HL-60/S4 treated with retinoic acid at 250 ng/mL for 4 days and 3 days (cell line): ENCODE results near the gene OR6A2.

Source experiments
- in situ Hi-C: fragments of 300-500 bp; cut with MboI; formaldehyde crosslinking; loops from 2 replicates; pipeline ENCODE4 v1.7.0; 2022; ENCODE audit warnings: low sequenced_read_pairs

OR6A2 gene

DNA sequence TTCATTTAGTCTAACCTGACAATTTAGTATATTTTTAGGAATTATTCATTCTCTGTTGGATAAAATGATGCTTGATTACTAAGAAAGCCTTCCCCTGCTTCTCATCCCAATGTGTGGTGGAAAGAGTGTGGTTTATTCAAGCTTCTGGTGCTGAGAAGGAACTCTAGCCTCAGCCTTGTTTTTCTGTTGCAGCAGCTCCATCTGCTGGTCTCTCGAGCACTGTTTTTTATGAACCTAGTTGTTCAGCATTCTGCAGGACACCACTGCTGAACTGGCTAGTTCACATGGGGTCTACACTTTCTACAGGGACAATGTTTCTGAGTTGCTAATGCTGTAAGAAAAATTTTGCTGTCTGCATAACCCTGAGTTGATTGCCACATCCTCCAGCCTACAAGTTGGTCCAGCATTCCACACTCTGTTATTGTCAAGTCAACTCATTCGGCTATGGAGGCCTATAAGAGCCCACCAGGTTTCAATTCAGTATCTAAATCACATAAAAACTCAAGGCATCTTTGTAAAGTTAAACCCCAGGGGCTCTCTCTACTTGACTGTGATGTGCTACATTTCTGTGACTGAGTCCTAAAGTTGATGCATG, 42.0 kb downstream of the OR6A2 start:
- in situ Hi-C loops, result no loop called here

DNA sequence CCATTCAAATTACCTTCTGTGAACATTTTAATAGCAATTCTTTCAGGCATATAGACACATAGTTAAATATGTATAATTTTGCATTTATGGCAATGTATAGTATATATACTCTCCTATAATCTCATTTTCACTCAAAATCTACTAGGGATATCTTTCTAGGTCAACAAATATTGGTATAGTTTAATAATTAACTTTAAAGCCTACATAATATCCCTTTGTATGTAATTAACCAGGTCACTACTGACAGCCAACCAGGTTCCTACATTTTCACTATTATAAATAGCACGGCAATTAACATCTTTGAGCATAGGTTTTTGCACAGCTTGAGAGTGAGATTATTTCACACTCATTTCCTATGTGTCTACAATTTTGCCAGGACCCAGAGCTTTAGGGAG, 43.5 kb downstream of the OR6A2 start:
- in situ Hi-C loops, result no loop called here

DNA sequence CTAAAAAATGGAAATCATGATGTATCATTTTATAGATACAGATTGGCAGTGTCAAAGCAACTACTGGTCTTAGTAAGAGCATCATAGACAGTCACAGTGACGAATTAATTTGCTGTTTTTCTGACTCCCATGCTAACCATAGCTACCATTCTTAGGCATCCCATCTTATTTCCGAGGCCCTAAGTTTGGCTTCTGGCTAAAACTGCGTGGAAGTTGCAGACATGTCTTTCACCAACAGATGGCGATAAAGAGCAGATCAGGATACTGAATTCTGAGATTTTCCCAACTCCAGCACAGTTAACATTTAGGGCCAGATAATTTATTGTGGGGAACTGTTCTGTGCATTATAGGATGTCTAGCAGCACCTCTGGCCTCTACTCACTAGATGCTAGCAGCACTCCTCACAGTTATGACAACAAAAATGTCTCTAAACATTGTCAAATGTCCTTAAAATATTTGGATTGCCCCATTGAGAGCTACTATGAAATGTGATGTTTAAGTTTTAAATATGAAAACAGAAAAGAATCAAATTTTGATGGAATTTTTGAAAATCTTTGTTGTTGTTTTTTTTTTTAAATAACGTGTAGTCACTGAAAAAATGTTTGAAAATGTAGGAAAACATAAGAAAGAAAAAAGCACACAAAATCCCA, 44.1 kb downstream of the OR6A2 start:
- in situ Hi-C loops, result no loop called here

DNA sequence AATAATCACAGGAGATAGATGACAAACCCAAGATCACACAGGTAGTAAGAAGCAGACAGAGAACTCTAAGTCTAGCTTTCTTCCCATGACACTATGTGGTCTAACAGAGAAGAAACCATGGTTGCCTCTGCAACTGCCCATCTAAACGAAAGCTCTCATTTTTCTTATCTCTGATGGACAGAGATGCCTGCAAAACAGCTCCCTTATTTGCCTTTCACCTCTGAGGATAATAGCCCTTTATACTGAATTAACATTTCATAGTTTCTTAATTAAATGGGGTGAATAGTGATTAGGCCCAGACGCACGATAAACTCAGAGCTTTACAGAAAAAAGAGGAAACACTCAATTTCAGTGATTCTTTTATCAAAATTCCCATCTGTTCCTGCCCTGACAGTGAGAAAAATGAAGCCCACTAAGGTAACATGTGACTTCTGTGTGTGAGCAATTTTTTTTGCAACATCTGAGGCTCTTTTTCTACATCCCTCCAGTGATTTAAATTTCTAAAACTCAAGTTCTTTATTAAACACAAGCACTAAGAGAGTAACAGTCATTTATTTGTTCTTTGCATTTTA, 52.3 kb downstream of the OR6A2 start:
- in situ Hi-C loops, result no loop called here

DNA sequence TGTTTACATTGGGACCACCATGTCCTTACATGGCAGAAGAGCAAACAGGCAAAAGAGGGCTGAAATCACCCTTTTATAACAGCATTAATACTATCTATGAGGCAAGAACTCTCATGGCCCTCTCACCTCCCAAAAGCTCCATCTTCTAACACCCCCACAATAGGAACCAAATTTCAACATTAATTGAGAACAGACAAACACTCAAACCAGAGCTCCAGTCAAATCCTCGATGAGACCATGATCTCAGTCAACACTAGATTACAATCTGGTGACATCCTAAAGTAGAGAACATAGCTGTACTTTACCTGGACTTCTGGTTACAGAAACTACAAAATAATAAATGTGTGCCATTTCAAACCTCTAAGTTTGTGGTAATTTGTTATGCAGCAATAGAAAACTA, 52.9 kb downstream of the OR6A2 start:
- in situ Hi-C loops, result no loop called here

DNA sequence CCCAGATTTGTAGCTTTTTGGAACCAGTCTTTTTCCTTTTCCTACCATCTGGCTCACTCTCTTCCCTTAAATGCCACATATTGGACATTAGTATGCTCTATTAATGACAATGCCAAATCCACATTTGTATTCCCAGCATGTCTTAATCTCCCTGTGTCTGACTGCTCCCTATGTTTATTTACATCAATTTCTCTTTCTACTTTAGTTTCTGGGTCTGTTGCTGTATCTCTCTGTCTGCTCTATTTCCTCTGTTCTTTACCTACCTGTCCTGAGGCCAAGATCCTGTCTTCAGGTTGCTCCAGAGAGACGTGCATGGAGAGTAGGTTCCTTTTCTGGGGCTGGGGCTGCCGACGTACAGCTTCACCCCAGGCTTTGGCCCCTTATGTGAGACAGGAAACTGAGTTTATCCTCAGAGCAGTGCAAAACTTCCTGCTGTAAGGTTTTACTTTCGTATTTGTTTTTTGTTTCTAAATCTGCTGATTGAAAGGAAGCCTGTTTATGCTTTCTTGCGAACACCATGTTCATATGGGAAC, 53.3 kb downstream of the OR6A2 start:
- in situ Hi-C loops, result no loop called here

DNA sequence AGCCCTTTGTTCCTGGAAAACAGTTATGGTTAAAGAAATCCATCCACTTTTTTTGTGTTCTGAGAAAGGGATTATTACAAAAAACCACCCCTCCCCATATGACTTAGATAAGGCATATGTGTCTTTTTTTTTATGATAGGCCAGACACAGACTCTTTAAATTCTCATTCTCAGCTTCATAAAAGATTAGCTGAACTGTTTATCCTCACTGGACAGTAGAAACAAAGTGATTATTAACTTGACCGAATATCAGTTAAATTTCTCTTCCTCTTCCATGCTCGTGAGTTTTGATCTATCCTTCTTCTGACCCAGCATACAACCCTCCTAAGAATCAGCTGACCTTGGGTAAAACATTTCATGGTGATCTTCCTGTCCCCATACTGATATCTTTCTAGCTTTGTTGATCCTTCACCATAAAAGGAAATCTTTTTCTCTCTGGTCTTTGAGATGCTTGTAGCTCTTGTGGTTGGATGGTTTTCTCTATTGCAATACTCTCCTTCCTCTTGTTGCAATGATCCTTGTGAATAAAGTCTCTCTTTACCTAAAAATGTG, 53.9 kb downstream of the OR6A2 start:
- in situ Hi-C loops, result no loop called here

DNA sequence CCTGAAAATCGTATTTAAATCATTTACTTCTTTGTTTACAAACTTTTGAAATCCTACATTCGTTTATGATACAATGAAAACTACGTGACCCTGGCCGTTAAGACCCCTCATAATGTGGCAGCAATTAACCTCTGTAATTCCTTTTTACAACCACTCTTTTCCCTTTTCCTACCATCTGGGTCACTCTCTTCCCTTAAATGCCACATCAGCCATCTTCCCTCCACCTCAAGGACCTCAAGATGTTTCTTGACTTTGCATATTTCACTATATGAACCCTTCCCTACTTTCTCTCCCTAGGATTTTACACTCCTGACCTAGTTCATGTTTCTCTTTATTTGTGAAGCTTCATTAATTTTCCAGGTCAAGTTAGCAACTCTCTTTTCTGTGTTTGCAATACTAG, 54.5 kb downstream of the OR6A2 start:
- in situ Hi-C loops, result no loop called here

DNA sequence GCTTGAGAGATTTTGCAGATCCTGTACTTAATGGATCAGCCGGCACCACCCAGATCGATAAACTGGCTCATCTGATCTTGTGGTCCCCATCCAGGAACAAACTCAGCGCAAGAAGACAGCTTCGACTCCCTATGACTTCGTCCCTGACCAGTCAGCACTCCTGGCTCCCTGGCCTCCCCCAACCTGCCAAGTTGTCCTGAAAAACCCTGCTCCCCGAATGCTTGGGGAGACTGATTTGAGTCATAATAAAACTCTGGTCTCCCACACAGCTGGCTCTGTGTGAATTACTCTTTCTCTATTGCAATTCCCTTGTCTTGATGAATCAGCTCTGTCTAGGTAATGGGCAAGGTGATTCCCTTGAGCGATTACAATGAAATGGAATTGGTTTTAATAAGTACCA, 57.2 kb downstream of the OR6A2 start:
- in situ Hi-C loops, result no loop called here
